ENCODE data around the gene KCNJ10. TPM values are rescaled to one million over a fixed set of nuclear protein-coding genes. Genes with fewer than 3 reads are reported as not detected.
A peak's percentile ranks its signal among the peaks of the same experiment; 100 is the strongest.

KCNJ10 gene
- total and polyA plus RNA-seq, 2 of the 13 experiments (the other 11 are each of a cell fraction or from before 2014, with no cell fraction given), result 4.4 to 10.3 TPM

GRCh38 chr1:160070243-160071163 is 543 bp upstream of the KCNJ10 start (continued):
- TF ChIP-seq, protein P1, sequence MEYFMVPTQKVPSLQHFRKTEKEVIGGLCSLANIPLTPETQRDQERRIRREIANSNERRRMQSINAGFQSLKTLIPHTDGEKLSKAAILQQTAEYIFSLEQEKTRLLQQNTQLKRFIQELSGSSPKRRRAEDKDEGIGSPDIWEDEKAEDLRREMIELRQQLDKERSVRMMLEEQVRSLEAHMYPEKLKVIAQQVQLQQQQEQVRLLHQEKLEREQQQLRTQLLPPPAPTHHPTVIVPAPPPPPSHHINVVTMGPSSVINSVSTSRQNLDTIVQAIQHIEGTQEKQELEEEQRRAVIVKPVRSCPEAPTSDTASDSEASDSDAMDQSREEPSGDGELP (IDR thresholded peaks at IDR 0.05; ENCODE audit: borderline replicate concordance, low read depth), result peak; percentile 47; the same call in 1 of the 2 replicates
- TF ChIP-seq SP4 (CRISPR knock-in tag; IDR thresholded peaks at IDR 0.05) (0 out of 2 replicates have a peak, but pooled peaks have one; percentile 38), HDAC2 (CRISPR knock-in tag; IDR thresholded peaks at IDR 0.05) (peak; percentile 25; the same call in 1 of the 2 replicates), NFKBIZ (CRISPR knock-in tag; IDR thresholded peaks at IDR 0.05) (no peak), UBTF (CRISPR knock-in tag; IDR thresholded peaks at IDR 0.05) (peak; percentile 46; the same call in 1 of the 2 replicates), ZNF687 (CRISPR knock-in tag; IDR thresholded peaks at IDR 0.05) (peak; percentile 63), ZNF577 (CRISPR knock-in tag; IDR thresholded peaks at IDR 0.05; ENCODE audit: borderline replicate concordance, low read depth) (no peak), PITX1 (CRISPR knock-in tag; IDR thresholded peaks at IDR 0.05) (peak; percentile 27; the same call in 1 of the 2 replicates)
- TF ChIP-seq, protein P2, sequence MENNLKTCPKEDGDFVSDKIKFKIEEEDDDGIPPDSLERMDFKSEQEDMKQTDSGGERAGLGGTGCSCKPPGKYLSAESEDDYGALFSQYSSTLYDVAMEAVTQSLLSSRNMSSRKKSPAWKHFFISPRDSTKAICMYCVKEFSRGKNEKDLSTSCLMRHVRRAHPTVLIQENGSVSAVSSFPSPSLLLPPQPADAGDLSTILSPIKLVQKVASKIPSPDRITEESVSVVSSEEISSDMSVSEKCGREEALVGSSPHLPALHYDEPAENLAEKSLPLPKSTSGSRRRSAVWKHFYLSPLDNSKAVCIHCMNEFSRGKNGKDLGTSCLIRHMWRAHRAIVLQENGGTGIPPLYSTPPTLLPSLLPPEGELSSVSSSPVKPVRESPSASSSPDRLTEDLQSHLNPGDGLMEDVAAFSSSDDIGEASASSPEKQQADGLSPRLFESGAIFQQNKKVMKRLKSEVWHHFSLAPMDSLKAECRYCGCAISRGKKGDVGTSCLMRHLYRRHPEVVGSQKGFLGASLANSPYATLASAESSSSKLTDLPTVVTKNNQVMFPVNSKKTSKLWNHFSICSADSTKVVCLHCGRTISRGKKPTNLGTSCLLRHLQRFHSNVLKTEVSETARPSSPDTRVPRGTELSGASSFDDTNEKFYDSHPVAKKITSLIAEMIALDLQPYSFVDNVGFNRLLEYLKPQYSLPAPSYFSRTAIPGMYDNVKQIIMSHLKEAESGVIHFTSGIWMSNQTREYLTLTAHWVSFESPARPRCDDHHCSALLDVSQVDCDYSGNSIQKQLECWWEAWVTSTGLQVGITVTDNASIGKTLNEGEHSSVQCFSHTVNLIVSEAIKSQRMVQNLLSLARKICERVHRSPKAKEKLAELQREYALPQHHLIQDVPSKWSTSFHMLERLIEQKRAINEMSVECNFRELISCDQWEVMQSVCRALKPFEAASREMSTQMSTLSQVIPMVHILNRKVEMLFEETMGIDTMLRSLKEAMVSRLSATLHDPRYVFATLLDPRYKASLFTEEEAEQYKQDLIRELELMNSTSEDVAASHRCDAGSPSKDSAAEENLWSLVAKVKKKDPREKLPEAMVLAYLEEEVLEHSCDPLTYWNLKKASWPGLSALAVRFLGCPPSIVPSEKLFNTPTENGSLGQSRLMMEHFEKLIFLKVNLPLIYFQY (CRISPR knock-in tag; IDR thresholded peaks at IDR 0.05; ENCODE audit: borderline replicate concordance), result peak; percentile 58; the same call in 1 of the 2 replicates

Data from HepG2 (cell line).